SHP77 treated with DMSO at 0.1 percent for 48 hours (cell line): ENCODE results near the gene STK11IP.

Experiments used
- DNase-seq: peaks from one replicate; lab custom pipeline; 2025; lab: John Stamatoyannopoulos, UW

Gene STK11IP

GRCh38 chr2:219578811-219579613 lies 18.6 kb upstream of the STK11IP start:
- no peak for DNase-seq

GRCh38 chr2:219581346-219581745 lies 16.3 kb upstream of the STK11IP start:
- DNase-seq: no peak

- DNase-seq: no peak
Observed at GRCh38 chr2:219591091-219591490, 6.6 kb upstream of the STK11IP start.

- no peak for DNase-seq
Observed at GRCh38 chr2:219592736-219593135, 4.9 kb upstream of the STK11IP start.

GRCh38 chr2:219593154-219593553 lies 4.5 kb upstream of the STK11IP start:
- DNase-seq: no peak

GRCh38 chr2:219595256-219595655 lies 2.4 kb upstream of the STK11IP start:
- DNase-seq: no peak

- no peak for DNase-seq
Observed at GRCh38 chr2:219596954-219597551, 604 bp upstream of the STK11IP start.

GRCh38 chr2:219598308-219599078 lies 836 bp downstream of the STK11IP start:
- no peak for DNase-seq

- no peak for DNase-seq
Observed at GRCh38 chr2:219603771-219604170, 6.1 kb downstream of the STK11IP start.

- DNase-seq: no peak
Observed at GRCh38 chr2:219605607-219605954, 7.9 kb downstream of the STK11IP start.

- DNase-seq: no peak
Observed at GRCh38 chr2:219607931-219608330, 10.3 kb downstream of the STK11IP start.

GRCh38 chr2:219608399-219608964 lies 10.8 kb downstream of the STK11IP start:
- DNase-seq: no peak

- DNase-seq: no peak
Observed at GRCh38 chr2:219609149-219609750, 11.6 kb downstream of the STK11IP start.

- DNase-seq: no peak
Observed at GRCh38 chr2:219611306-219611705, 13.6 kb downstream of the STK11IP start.

GRCh38 chr2:219611866-219612576 lies 14.4 kb downstream of the STK11IP start:
- DNase-seq: no peak

- DNase-seq: no peak
Observed at GRCh38 chr2:219612577-219613286, 15.1 kb downstream of the STK11IP start.

- no peak for DNase-seq
Observed at GRCh38 chr2:219613461-219614070, 15.9 kb downstream of the STK11IP start.

GRCh38 chr2:219614076-219614860 lies 16.6 kb downstream of the STK11IP start:
- no peak for DNase-seq

GRCh38 chr2:219615036-219615435 lies 17.4 kb downstream of the STK11IP start:
- no peak for DNase-seq

GRCh38 chr2:219615894-219616293 lies 18.2 kb downstream of the STK11IP start:
- no peak for DNase-seq
